Left ventricle myocardium inferior (tissue), 1 donor: ENCODE data around the gene SDHB. TPM values are rescaled to one million over a fixed set of nuclear protein-coding genes. Genes with fewer than 3 reads are reported as not detected.

Experiments used
- DNase-seq: peaks from one replicate; pipeline ENCODE4 v3.0.0-alpha.2; 2020
- H3K27ac ChIP-seq: fragments of 200-600 bp; replicated peaks from 2 replicates; pipeline ENCODE4 v1.8.0; 2021
- H3K27me3 ChIP-seq: fragments of 200-600 bp; 2 replicates; pipeline ENCODE4 v1.8.0; 2021; ENCODE audit warnings: low read depth
- H3K36me3 ChIP-seq: fragments of 200-600 bp; 2 replicates; pipeline ENCODE4 v1.8.0; 2021
- H3K4me1 ChIP-seq: fragments of 200-600 bp; 2 replicates; pipeline ENCODE4 v1.8.0; 2021
- H3K4me3 ChIP-seq: fragments of 200-600 bp; 2 replicates; pipeline ENCODE4 v1.8.0; 2021; ENCODE audit warnings: mild to moderate bottlenecking, moderate library complexity
- H3K9me3 ChIP-seq: fragments of 200-600 bp; replicated peaks from 2 replicates; pipeline ENCODE4 v1.8.0; 2021
- CTCF ChIP-seq: fragments of 200-600 bp; IDR thresholded peaks from 2 replicates; pipeline ENCODE4 v1.8.0; 2021; ENCODE audit warnings: antibody characterized with exemption, mild to moderate bottlenecking, borderline replicate concordance
- intact Hi-C: fragments of 100-400 bp; cut with micrococcal nuclease; formaldehyde crosslinking; loops from one replicate; pipeline ENCODE4 v1.11.0; 2022
- total RNA-seq: library from RNA; stranded (reverse); fragmentation: NEBNext Ultra II Directional; extraction: Animal tissue kit (Norgen Biotek cat#: 25700); gene quantifications from one replicate; pipeline ENCODE4 v1.2.1, GENCODE V29; 2021
- donor health status: DM: no; HTN: yes; CAD: no; lungs with severe emphysema.

SDHB gene
- total RNA-seq, 1 donor from 2014 or later, result 393 TPM

- Histone ChIP-seq H3K27ac (no peak overlapping the region), H3K9me3 (no peaks in the 10 kb centered on the region), H3K36me3 (peaks cover 58% of the 10 kb centered on the region), H3K27me3 (no peaks in the 10 kb centered on the region), H3K4me1 (no peaks in the 10 kb centered on the region), H3K4me3 (no peak overlapping the region)
- intact Hi-C loops, result no loop called here
- TF ChIP-seq CTCF, result no peak
- DNase-seq, result no peak
Observed at GRCh38 chr1:16988210-16988609, 65.6 kb downstream of the SDHB start.

- no peak for DNase-seq
- H3K27me3 ChIP-seq, result peaks cover 4% of the 10 kb centered on the region
- no peak overlapping the region for H3K27ac ChIP-seq
- H3K4me1 ChIP-seq, result no peaks in the 10 kb centered on the region
- no peaks in the 10 kb centered on the region for H3K9me3 ChIP-seq
- H3K36me3 ChIP-seq, result peaks cover 57% of the 10 kb centered on the region
- intact Hi-C loops, result no loop called here
- peak; percentile 23 for TF ChIP-seq CTCF
- no peak overlapping the region for H3K4me3 ChIP-seq
Observed at GRCh38 chr1:16986962-16987361, 66.9 kb downstream of the SDHB start.

- no peak overlapping the region for H3K27ac ChIP-seq
- intact Hi-C loops, result no loop called here
- H3K4me1 ChIP-seq, result no peaks in the 10 kb centered on the region
- no peak for DNase-seq
- TF ChIP-seq CTCF, result no peak
- no peaks in the 10 kb centered on the region for H3K9me3 ChIP-seq
- H3K36me3 ChIP-seq, result peaks cover 54% of the 10 kb centered on the region
- H3K27me3 ChIP-seq, result peaks cover 4% of the 10 kb centered on the region
- H3K4me3 ChIP-seq, result no peak overlapping the region
Observed at GRCh38 chr1:16986560-16986959, 67.3 kb downstream of the SDHB start.

- no peak for TF ChIP-seq CTCF
- no peaks in the 10 kb centered on the region for H3K4me1 ChIP-seq
Observed at GRCh38 chr1:16986113-16986512, 67.7 kb downstream of the SDHB start.

GRCh38 chr1:16984717-16985116, 69.1 kb downstream of the SDHB start:
- peak overlapping the region; percentile 14 for H3K27ac ChIP-seq

More at GRCh38 chr1:16986113-16986512, 67.7 kb downstream of the SDHB start:
- H3K9me3 ChIP-seq, result no peaks in the 10 kb centered on the region
- no peak for DNase-seq
- intact Hi-C loops, result no loop called here
- H3K4me3 ChIP-seq, result no peak overlapping the region
- H3K27me3 ChIP-seq, result peaks cover 4% of the 10 kb centered on the region
- peaks cover 54% of the 10 kb centered on the region for H3K36me3 ChIP-seq
- no peak overlapping the region for H3K27ac ChIP-seq

More at GRCh38 chr1:16984717-16985116, 69.1 kb downstream of the SDHB start:
- no peak overlapping the region for H3K4me3 ChIP-seq
- peaks cover 18% of the 10 kb centered on the region for H3K27me3 ChIP-seq
- intact Hi-C loops, result no loop called here
- H3K4me1 ChIP-seq, result peaks cover 11% of the 10 kb centered on the region
- no peaks in the 10 kb centered on the region for H3K9me3 ChIP-seq
- no peak for TF ChIP-seq CTCF
- peaks cover 40% of the 10 kb centered on the region for H3K36me3 ChIP-seq
- DNase-seq, result peak; percentile 65
